ENCODE results near the gene AGA.

DNA sequence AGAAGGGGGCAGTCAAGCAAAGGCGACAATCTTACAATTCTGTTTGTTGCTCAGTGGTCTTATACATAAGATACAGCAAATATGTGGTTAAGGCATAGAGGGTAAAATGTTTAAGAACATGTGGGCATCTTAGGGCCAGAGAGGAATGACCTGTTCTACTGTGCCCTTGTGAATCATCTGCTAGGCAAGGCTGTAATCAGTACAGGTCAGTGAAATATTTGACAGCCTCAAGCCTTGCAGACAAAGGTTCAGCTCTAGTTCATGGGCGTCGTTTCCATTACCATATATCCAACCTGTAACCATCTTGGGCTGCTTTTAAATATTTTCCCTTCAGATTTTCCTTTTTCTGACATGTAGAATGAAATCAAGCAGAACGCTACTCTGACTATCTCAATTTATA is 37.3 kb downstream of the AGA start:
- TF ChIP-seq SMC3 (IDR thresholded peaks at IDR 0.05; ENCODE audit: low read length) (no peak), GTF2F1 (IDR thresholded peaks at IDR 0.05; ENCODE audit: low read length) (no peak), ZNF430 (CRISPR knock-in tag; IDR thresholded peaks at IDR 0.05) (no peak), CTCF (CRISPR knock-in tag; IDR thresholded peaks at IDR 0.05) (no peak), ZZZ3 (CRISPR knock-in tag; IDR thresholded peaks at IDR 0.05; ENCODE audit: borderline replicate concordance) (no peak), ZNF44 (CRISPR knock-in tag; IDR thresholded peaks at IDR 0.05) (no peak), MAZ (IDR thresholded peaks at IDR 0.05; ENCODE audit: borderline replicate concordance, low read depth, low read length) (no peak), MAZ (CRISPR knock-in tag; IDR thresholded peaks at IDR 0.05; ENCODE audit: low read depth) (no peak), TAF1 (CRISPR knock-in tag; IDR thresholded peaks at IDR 0.05) (no peak), ZBTB26 (CRISPR knock-in tag; IDR thresholded peaks at IDR 0.05; ENCODE audit: borderline replicate concordance) (no peak), DNMT1 (CRISPR knock-in tag; IDR thresholded peaks at IDR 0.05) (no peak), NFRKB (IDR thresholded peaks at IDR 0.05) (no peak), CENPX (CRISPR knock-in tag; IDR thresholded peaks at IDR 0.05) (no peak), GLI4 (CRISPR knock-in tag; IDR thresholded peaks at IDR 0.05; ENCODE audit: borderline replicate concordance) (no peak)

Data from HepG2 (cell line).